Liver (tissue), 3 donors: ENCODE data around the gene BTRC.

ENCODE experiments used
- ATF3 ChIP-seq: IDR thresholded peaks from 2 replicates; pipeline ENCODE4 v1.6.1; 2016; ENCODE audit warnings: antibody characterized with exemption
- EGR1 ChIP-seq, 2 donors: IDR thresholded peaks; 2 replicates each; pipeline ENCODE4 v1.6.1; 2016 to 2018; ENCODE audit warnings: antibody characterized with exemption in 2 of 2, low read depth in 2 of 2
- FOXA1 ChIP-seq: IDR thresholded peaks from 2 replicates; pipeline ENCODE4 v1.6.1; 2016; ENCODE audit warnings: antibody characterized with exemption
- GABPA ChIP-seq, 2 donors: IDR thresholded peaks in 1 of 2; conservative IDR thresholded peaks in 1 of 2; 2 replicates each; pipeline ENCODE4 v1.6.1; 2016; ENCODE audit warnings: antibody characterized with exemption in 2 of 2, mild to moderate bottlenecking in 1 of 2, moderate library complexity in 1 of 2
- JUND ChIP-seq, 2 donors: IDR thresholded peaks; 2 replicates each; pipeline ENCODE4 v1.6.1; 2016; ENCODE audit warnings: antibody characterized with exemption in 2 of 2
- RAD21 ChIP-seq, 2 donors: IDR thresholded peaks; 2 replicates each; pipeline ENCODE4 v1.6.1; 2016; ENCODE audit warnings: antibody characterized with exemption in 2 of 2, mild to moderate bottlenecking in 2 of 2
- REST ChIP-seq: IDR thresholded peaks from 2 replicates; pipeline ENCODE4 v1.6.1; 2016; ENCODE audit warnings: antibody characterized with exemption, mild to moderate bottlenecking
- RXRA ChIP-seq, 2 donors: IDR thresholded peaks; 2 replicates each; pipeline ENCODE4 v1.6.1; 2017 to 2018; ENCODE audit warnings: antibody characterized with exemption in 2 of 2, mild to moderate bottlenecking in 1 of 2
- SP1 ChIP-seq: IDR thresholded peaks from 2 replicates; pipeline ENCODE4 v1.6.1; 2018; ENCODE audit warnings: antibody characterized with exemption, mild to moderate bottlenecking
- TAF1 ChIP-seq: conservative IDR thresholded peaks from 2 replicates; pipeline ENCODE4 v1.6.1; 2016; ENCODE audit warnings: antibody characterized with exemption, mild to moderate bottlenecking
- YY1 ChIP-seq: IDR thresholded peaks from 2 replicates; pipeline ENCODE4 v1.6.1; 2016; ENCODE audit warnings: antibody characterized with exemption, mild to moderate bottlenecking
- TF ChIP-seq, protein P1 (sequence below): fragments of 150-350 bp; IDR thresholded peaks from 2 replicates; pipeline ENCODE4 v1.5.1; 2017; ENCODE audit warnings: improper control_type of control experiment, low read depth, low read length; ENCODE audit not compliant: missing input control
- TF ChIP-seq, protein P2 (sequence below): IDR thresholded peaks from 2 replicates; pipeline ENCODE4 v1.6.1; 2016; ENCODE audit warnings: antibody characterized with exemption
- TF ChIP-seq, protein P3 (sequence below): IDR thresholded peaks from 2 replicates; pipeline ENCODE4 v1.6.1; 2016; ENCODE audit warnings: antibody characterized with exemption
- donor health status: healthy.
- donor health status: healthy.

DNA sequence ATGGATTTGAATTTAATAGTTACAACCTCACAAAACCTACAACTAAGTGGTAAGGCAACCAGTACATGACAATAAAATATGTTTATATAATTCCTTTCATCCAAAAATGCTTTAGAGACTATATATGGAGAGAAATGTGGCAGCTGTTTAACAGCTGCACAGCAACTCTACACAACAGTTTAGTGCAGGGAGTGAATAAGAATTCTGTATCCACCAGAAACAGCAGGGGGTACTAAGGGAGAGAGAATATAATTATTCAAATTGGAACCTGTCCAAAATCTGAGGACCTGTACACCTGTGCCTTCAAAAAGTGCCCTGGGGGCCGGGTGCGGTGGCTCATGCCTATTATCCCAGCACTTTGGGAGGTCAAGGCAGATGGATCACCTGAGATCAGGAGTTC, 184.5 kb downstream of the BTRC start:
- TF ChIP-seq, protein P1, sequence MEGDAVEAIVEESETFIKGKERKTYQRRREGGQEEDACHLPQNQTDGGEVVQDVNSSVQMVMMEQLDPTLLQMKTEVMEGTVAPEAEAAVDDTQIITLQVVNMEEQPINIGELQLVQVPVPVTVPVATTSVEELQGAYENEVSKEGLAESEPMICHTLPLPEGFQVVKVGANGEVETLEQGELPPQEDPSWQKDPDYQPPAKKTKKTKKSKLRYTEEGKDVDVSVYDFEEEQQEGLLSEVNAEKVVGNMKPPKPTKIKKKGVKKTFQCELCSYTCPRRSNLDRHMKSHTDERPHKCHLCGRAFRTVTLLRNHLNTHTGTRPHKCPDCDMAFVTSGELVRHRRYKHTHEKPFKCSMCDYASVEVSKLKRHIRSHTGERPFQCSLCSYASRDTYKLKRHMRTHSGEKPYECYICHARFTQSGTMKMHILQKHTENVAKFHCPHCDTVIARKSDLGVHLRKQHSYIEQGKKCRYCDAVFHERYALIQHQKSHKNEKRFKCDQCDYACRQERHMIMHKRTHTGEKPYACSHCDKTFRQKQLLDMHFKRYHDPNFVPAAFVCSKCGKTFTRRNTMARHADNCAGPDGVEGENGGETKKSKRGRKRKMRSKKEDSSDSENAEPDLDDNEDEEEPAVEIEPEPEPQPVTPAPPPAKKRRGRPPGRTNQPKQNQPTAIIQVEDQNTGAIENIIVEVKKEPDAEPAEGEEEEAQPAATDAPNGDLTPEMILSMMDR, result no peak
- TF ChIP-seq EGR1 (IDR thresholded peaks at IDR 0.05; ENCODE audit: low read depth in 2 of 2) (no peak), YY1 (no peak), JUND (IDR thresholded peaks at IDR 0.05) (no peak), TAF1 (no peak), RAD21 (IDR thresholded peaks at IDR 0.05) (no peak), FOXA1 (no peak), RXRA (IDR thresholded peaks at IDR 0.05) (no peak), SP1 (no peak), ATF3 (no peak), GABPA (IDR thresholded peaks at IDR 0.05 in 1 of 2, conservative IDR thresholded peaks at IDR 0.05 in 1 of 2) (no peak), REST (no peak)
- TF ChIP-seq, protein P2, sequence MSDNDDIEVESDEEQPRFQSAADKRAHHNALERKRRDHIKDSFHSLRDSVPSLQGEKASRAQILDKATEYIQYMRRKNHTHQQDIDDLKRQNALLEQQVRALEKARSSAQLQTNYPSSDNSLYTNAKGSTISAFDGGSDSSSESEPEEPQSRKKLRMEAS, result no peak
- TF ChIP-seq, protein P3, sequence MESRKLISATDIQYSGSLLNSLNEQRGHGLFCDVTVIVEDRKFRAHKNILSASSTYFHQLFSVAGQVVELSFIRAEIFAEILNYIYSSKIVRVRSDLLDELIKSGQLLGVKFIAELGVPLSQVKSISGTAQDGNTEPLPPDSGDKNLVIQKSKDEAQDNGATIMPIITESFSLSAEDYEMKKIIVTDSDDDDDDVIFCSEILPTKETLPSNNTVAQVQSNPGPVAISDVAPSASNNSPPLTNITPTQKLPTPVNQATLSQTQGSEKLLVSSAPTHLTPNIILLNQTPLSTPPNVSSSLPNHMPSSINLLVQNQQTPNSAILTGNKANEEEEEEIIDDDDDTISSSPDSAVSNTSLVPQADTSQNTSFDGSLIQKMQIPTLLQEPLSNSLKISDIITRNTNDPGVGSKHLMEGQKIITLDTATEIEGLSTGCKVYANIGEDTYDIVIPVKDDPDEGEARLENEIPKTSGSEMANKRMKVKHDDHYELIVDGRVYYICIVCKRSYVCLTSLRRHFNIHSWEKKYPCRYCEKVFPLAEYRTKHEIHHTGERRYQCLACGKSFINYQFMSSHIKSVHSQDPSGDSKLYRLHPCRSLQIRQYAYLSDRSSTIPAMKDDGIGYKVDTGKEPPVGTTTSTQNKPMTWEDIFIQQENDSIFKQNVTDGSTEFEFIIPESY, result no peak
